IPS-NIHi7 (cell line): ENCODE results near the gene GOLGA6A.
A peak's percentile ranks its signal among the peaks of the same experiment; 100 is the strongest.
"Not testable (repeated sequence)": the region's sequence is repeated elsewhere in the genome, so short reads cannot be mapped to it uniquely, and the experiment has no call there.

Source experiments
- DNase-seq: peaks from one replicate; pipeline ENCODE4 v3.0.0; 2012; ENCODE audit warnings: mixed read lengths; ENCODE audit errors: extremely low spot score

Gene GOLGA6A

GRCh38 chr15:74082450-74082849, at the start of gene GOLGA6A:
GOLGA6A (minus strand) TSS chr15:74082550; CDS start chr15:74082509, 41 bp downstream.
- not testable (repeated sequence) for DNase-seq

- DNase-seq, result no peak
Measured at GRCh38 chr15:74131628-74132413, 49.5 kb upstream of the GOLGA6A start.

- no peak for DNase-seq
Measured at GRCh38 chr15:74130849-74131627, 48.7 kb upstream of the GOLGA6A start.

GRCh38 chr15:74130155-74130848, 48.0 kb upstream of the GOLGA6A start, which contains the start of gene ISLR2:
ISLR2 (plus strand) TSS chr15:74130586; CDS start chr15:74132755, 2,169 bp downstream.
- no peak for DNase-seq

GRCh38 chr15:74129586-74130154, 47.3 kb upstream of the GOLGA6A start:
- no peak for DNase-seq

GRCh38 chr15:74128785-74129585, 46.6 kb upstream of the GOLGA6A start:
- no peak for DNase-seq

- no peak for DNase-seq
Measured at GRCh38 chr15:74127954-74128784, 45.8 kb upstream of the GOLGA6A start.

GRCh38 chr15:74127255-74127953, 45.1 kb upstream of the GOLGA6A start:
- peak; percentile 84 for DNase-seq

- DNase-seq, result no peak
Measured at GRCh38 chr15:74124759-74125158, 42.4 kb upstream of the GOLGA6A start.

- no peak for DNase-seq
Measured at GRCh38 chr15:74124196-74124595, 41.8 kb upstream of the GOLGA6A start.

GRCh38 chr15:74123658-74124057, 41.3 kb upstream of the GOLGA6A start:
- no peak for DNase-seq

- peak; percentile 81 for DNase-seq
Measured at GRCh38 chr15:74123131-74123429, 40.7 kb upstream of the GOLGA6A start.

GRCh38 chr15:74122403-74123130, 40.2 kb upstream of the GOLGA6A start:
- no peak for DNase-seq

GRCh38 chr15:74121858-74122257, 39.5 kb upstream of the GOLGA6A start:
- DNase-seq, result no peak

GRCh38 chr15:74121039-74121438, 38.7 kb upstream of the GOLGA6A start:
- DNase-seq, result no peak

GRCh38 chr15:74120426-74120825, 38.1 kb upstream of the GOLGA6A start:
- no peak for DNase-seq

- no peak for DNase-seq
Measured at GRCh38 chr15:74109713-74110112, 27.4 kb upstream of the GOLGA6A start.

GRCh38 chr15:74108611-74109010, 26.3 kb upstream of the GOLGA6A start:
- not testable (repeated sequence) for DNase-seq

- DNase-seq, result no peak
Measured at GRCh38 chr15:74108111-74108510, 25.8 kb upstream of the GOLGA6A start.
